NCI-H146 treated with DMSO at 0.1 percent for 48 hours (cell line): Measurements from ENCODE around the gene TUBB8B.
A peak's percentile ranks its signal among the peaks of the same experiment; 100 is the strongest.
"Not testable (repeated sequence)": the region's sequence is repeated elsewhere in the genome, so short reads cannot be mapped to it uniquely, and the experiment has no call there.

ENCODE experiments used
- DNase-seq: peaks from one replicate; lab custom pipeline; 2025; ENCODE audit not compliant: unreplicated experiment; lab: John Stamatoyannopoulos, UW

TUBB8B gene

GRCh38 chr18:49176-49665, at the start of gene TUBB8B:
Gene TUBB8B (minus strand): TSS chr18:49615. CDS start chr18:49557, 58 bp downstream.
- not testable (repeated sequence) for DNase-seq

DNA sequence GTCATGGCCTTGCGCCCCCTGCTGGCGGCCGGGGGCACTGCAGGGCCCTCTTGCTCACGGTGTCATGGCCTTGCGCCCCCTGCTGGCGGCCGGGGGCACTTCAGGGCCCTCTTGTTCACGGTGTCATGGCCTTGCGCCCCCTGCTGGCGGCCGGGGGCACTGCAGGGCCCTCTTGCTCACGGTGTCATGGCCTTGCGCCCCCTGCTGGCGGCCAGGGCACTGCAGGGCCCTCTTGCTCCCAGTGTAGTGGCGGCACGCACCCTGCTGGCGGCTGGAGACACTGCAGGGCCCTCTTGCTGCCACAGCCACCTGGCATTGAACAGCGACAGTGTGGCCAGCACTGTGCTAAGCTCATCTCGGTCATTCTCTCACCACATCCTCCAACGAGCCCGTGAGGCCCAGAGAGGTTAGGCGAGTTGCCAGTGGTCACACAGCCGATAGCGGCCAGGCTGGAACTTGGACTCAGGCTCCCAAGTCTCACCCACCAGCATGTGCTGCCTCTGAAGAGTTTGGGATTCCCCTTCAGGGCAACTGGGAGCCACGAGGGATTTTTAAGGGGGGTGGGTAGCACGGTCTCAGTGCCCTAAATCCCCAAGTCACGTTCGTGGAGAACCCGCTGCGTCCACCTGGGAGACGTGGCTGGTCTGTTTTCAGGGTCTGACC, 48.0 kb upstream of the TUBB8B start:
- DNase-seq, result not testable (repeated sequence)

- not testable (repeated sequence) for DNase-seq
These were observed 47.3 kb upstream of the TUBB8B start for GRCh38 chr18:96767-97131.

DNA sequence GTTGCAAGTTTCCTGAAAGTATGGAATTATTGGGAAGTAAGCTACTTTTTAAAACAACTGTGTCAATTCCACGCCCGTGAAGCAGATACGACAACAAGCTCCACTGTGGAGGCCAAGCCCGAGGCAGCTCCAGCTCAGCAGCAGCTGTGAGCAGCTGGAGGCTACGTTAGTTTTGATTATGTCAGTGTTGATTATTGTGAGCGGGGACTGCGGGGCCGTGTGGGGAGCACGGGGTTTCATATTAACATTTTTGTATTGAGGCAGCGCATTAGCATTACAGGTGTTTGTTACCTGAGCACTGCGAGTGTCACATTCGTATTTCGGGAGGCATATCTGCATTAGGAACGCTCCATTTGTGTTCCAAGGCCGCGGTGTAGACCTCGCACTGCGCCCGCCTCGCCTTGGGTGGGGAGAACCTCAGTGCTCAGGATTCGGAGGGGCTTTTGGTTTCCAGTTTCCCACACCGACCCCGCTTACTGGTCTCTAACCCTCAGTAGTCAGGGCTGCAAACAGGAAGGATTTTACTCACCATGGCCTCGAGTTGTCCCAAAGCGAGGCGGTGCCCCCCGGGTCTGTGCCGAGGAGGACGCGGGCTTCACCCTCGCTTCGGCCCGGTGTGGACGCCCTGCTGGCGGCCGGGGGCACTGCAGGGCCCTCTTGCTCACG, 46.8 kb upstream of the TUBB8B start:
- DNase-seq, result peak; percentile 21

DNA sequence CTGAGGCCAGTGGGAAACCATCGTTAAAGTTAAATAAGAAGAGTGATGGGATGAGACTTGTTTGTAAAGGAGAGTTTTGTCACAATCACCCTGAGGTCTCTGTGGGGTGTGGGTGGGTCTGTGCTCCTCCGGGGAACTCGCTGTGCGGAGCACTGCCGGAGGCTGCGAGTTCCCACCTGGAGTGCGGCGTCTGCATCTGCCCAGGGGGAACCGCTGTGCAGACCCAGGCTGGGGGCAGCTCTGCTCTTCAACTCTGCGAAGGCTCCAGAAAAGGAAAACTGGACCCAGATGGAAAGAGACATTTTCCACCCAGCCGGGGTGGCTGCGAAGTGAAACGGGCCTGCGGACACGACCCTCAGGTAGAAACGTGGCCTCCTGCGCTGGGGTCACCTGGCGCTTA, 46.2 kb upstream of the TUBB8B start:
- DNase-seq, result not testable (repeated sequence)

DNA sequence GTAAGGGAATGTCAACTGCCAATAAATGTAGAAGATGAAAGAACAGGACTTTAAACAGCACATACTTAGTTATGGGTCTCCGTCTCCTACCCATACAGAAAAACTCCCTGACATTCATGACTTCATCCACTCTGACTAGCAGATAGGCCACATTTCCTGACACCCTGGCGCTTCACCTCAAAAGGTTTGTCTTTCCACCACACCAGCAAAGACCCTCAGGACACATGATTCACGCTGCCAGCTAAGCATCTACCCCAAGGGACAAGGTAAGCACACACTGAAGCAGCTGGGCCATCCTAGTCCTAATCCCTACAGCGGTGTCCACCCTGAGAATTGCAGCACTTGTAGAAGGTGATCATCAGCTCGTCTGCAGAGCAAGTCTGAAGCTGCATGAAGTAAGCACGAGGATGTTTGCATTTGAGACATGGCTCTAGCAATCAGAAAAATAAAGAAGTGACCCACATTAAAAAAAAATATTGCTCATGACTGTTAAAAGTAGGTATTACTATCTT, 44.5 kb upstream of the TUBB8B start:
- DNase-seq, result not testable (repeated sequence)

- DNase-seq, result not testable (repeated sequence)
These were observed 42.1 kb upstream of the TUBB8B start for GRCh38 chr18:91561-91960.

DNA sequence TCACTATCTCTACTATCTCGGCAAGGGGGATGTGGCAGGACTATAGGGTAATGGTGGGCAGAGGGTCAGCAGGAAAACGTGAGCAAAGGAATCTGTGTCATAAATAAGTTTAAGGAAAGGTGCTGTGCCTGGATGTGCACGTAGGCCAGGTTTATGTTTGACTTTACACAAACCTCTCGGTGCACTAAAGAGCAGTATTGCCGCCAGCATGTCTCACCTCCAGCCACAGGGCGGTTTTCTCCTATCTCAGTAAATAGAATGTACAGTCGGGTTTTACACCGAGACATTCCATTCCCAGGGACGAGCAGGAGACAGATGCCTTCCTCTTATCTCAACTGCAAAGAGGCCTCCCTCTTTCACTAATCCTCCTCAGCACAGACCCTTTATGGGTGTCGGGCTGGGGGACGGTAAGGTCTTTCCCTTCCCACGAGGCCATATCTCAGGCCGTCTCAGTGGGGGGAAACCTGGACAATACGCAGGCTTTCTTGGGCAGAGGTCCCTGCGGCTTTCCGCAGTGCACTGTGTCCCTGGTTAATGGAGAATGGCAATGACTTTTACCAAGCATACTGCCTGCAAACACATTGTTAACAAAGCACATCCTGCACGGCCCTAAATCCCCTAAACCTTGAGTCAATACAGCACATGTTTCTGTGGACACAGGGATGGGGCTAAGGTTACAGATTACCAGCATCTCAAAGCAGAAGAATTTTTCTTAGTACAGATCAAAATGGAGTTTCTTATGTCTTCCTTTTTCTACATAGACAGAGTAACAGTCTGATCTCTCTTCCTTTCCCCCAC, 41.2 kb upstream of the TUBB8B start:
- DNase-seq, result not testable (repeated sequence)

GRCh38 chr18:89124-89523, 39.7 kb upstream of the TUBB8B start:
- DNase-seq, result not testable (repeated sequence)

DNA sequence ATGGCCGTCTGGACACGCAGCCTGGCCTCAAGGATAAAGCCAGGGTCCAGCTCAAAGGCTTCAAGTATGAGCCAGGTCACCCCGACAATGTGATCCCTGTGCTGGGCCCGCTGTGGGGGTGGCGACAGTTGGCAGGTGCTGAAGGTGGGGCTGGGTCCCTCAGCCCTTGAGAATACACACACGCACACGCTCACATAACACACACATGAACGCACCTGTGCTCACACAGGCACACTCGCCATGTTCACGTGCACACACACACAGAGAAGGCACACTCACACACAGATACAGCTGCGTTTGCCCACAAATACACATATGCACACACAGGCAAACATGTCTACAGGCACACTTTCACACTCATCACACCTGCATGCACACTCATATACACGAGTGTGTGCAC, 35.4 kb upstream of the TUBB8B start:
- not testable (repeated sequence) for DNase-seq

- DNase-seq, result not testable (repeated sequence)
These were observed 33.3 kb upstream of the TUBB8B start for GRCh38 chr18:82626-83209.

GRCh38 chr18:80881-81280, 31.5 kb upstream of the TUBB8B start:
- not testable (repeated sequence) for DNase-seq

DNA sequence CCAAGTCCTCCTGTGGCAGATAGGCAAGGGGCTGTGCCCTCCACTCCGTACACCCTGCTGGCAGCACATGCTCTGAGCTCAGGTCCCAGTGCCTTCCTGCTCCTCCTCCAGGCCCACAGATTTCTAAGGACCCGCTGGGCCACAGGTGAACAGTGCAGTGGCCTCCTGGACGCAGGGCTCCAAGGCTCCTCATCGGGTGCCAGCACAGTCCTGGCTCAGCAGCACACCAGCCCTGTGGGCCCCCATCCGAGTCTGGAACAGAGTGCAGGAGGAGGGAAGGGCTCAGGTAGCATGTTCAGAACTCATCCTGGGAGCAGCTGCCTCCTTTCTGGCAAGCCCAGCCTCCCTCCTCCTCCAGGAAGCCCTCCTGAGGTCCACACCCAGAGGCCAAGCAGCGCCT, 30.8 kb upstream of the TUBB8B start:
- not testable (repeated sequence) for DNase-seq

DNA sequence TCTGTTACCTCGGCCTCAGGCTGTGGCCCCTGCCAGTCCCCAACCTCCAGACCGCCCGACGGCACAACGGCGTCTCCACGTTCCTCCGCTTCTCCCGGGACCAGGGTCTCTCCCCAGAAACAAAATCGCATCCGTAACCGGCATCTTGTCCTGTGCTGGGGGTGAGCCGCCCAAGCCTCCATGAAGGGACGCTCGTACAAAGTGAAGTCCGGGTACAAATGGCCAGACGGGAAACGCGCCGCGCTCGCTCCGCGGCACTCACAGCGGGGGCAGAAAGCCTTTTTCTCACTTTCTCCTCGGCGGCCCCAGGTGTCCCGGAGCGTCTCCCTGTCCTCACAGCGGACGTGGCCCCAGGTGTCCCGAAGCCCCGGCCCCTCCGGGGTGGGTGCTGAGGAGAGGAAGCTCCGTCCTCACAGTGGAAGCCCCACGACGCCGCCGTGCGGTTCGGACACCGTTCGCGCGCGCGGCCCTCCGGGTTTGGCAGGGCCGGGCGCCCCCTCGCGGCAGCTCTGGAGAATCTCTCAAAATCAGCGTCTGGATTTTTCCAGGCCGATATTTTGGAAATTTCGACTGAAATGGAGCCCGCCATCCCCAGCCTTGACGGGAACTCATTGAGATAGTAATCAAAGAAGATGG, 26.2 kb upstream of the TUBB8B start:
- not testable (repeated sequence) for DNase-seq

GRCh38 chr18:73181-73777, 23.9 kb upstream of the TUBB8B start:
- DNase-seq, result not testable (repeated sequence)

GRCh38 chr18:67701-68100, 18.3 kb upstream of the TUBB8B start:
- DNase-seq, result not testable (repeated sequence)

DNA sequence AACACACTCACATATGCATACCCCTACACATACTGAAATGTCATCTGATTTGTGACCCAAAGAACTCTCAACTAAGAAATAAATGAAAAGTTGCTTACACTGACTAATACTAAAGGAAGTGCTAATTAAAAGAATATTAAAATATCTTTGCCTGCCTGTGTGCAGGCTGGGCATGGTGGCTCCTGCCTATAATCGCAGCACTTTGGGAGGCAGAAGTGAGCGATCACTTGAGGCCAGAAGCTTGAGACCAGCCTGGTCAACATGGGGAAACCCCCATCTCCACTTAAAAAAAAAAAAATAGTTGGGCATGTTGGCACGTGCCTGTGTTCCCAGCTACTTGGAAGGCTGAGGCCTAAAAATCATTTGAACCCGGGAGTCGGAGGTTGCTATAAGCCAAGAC, 14.9 kb upstream of the TUBB8B start:
- not testable (repeated sequence) for DNase-seq

GRCh38 chr18:63656-64055, 14.2 kb upstream of the TUBB8B start:
- not testable (repeated sequence) for DNase-seq

DNA sequence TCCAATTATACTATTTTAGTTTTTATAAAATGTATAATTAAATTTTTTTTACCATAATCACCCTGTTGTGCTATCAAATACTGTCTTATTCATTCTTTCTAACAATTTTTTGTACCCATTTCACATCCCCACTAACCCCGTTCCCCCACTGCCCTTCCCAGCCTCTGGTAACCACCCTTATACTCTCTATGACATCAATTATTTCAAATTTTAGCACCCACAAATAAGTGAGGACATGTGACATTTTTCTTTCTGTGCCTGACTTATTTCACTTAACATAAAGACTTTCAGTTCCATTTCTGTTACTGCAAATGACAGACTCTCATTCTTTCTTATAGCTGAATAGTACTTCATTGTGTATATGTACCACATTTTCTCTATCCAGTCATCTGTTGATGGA, 5.0 kb upstream of the TUBB8B start:
- DNase-seq, result not testable (repeated sequence)

- DNase-seq, result not testable (repeated sequence)
These were observed 719 bp downstream of the TUBB8B start for GRCh38 chr18:48696-49095.
